ENCODE results near the gene TMEM253. TPM values are rescaled to one million over a fixed set of nuclear protein-coding genes. Genes with fewer than 3 reads are reported as not detected.

TMEM253 gene
- total RNA-seq, 1 donor: not detected

- no peaks in the 10 kb centered on the region for H3K9me3 ChIP-seq (ENCODE audit: low read depth, low read length)
- peaks cover 32% of the 10 kb centered on the region for H3K4me1 ChIP-seq (ENCODE audit: insufficient read depth, low read length)
- peak overlapping the region; percentile 89 for H3K4me2 ChIP-seq (ENCODE audit: insufficient read depth, low read length)
- H3K36me3 ChIP-seq (ENCODE audit: insufficient read depth, low read length): no peaks in the 10 kb centered on the region
- H3K27me3 ChIP-seq (ENCODE audit: insufficient read depth, low read length): no peaks in the 10 kb centered on the region
- peak overlapping the region; percentile 98 for H3K27ac ChIP-seq (ENCODE audit: low read depth, low read length)
- H2AFZ ChIP-seq (ENCODE audit: low read length): peak overlapping the region; percentile 95
- H4K20me1 ChIP-seq (ENCODE audit: insufficient read depth, low read length): no peaks in the 10 kb centered on the region
- H3K4me3 ChIP-seq (ENCODE audit: insufficient read depth, low read length): peak overlapping the region; percentile 84
- TF ChIP-seq CTCF (IDR thresholded peaks at IDR 0.05; ENCODE audit: extremely low read depth, low read depth, low read length): peak; percentile 98
- DNase-seq (ENCODE audit: insufficient read length, low spot score, missing footprints): peak; percentile 94
- no peaks in the 10 kb centered on the region for H3K79me2 ChIP-seq (ENCODE audit: insufficient read depth, low read length)
Observed at GRCh38 chr14:21104448-21105060, 3.7 kb downstream of the TMEM253 start.

- Histone ChIP-seq H3K79me2 (ENCODE audit: insufficient read depth, low read length) (no peaks in the 10 kb centered on the region), H3K9me3 (ENCODE audit: low read depth, low read length) (no peaks in the 10 kb centered on the region), H4K20me1 (ENCODE audit: insufficient read depth, low read length) (no peaks in the 10 kb centered on the region), H3K27me3 (ENCODE audit: insufficient read depth, low read length) (no peaks in the 10 kb centered on the region), H3K4me2 (ENCODE audit: insufficient read depth, low read length) (no peak overlapping the region), H2AFZ (ENCODE audit: low read length) (no peak overlapping the region), H3K4me1 (ENCODE audit: insufficient read depth, low read length) (peaks cover 32% of the 10 kb centered on the region), H3K27ac (ENCODE audit: low read depth, low read length) (no peak overlapping the region), H3K4me3 (ENCODE audit: insufficient read depth, low read length) (no peak overlapping the region), H3K36me3 (ENCODE audit: insufficient read depth, low read length) (no peaks in the 10 kb centered on the region)
- TF ChIP-seq CTCF (IDR thresholded peaks at IDR 0.05; ENCODE audit: extremely low read depth, low read depth, low read length): no peak
- DNase-seq (ENCODE audit: insufficient read length, low spot score, missing footprints): peak; percentile 31
Observed at GRCh38 chr14:21105095-21105494, 4.2 kb downstream of the TMEM253 start.

- H3K4me2 ChIP-seq (ENCODE audit: insufficient read depth, low read length): peak overlapping the region; percentile 77
- no peaks in the 10 kb centered on the region for H3K79me2 ChIP-seq (ENCODE audit: insufficient read depth, low read length)
- H3K27ac ChIP-seq (ENCODE audit: low read depth, low read length): peak overlapping the region; percentile 61
- TF ChIP-seq CTCF (IDR thresholded peaks at IDR 0.05; ENCODE audit: extremely low read depth, low read depth, low read length): no peak
- DNase-seq (ENCODE audit: insufficient read length, low spot score, missing footprints): peak; percentile 37
- no peaks in the 10 kb centered on the region for H3K9me3 ChIP-seq (ENCODE audit: low read depth, low read length)
- no peaks in the 10 kb centered on the region for H4K20me1 ChIP-seq (ENCODE audit: insufficient read depth, low read length)
- H3K27me3 ChIP-seq (ENCODE audit: insufficient read depth, low read length): no peaks in the 10 kb centered on the region
- H3K36me3 ChIP-seq (ENCODE audit: insufficient read depth, low read length): no peaks in the 10 kb centered on the region
- H3K4me3 ChIP-seq (ENCODE audit: insufficient read depth, low read length): peak overlapping the region; percentile 40
- H2AFZ ChIP-seq (ENCODE audit: low read length): peak overlapping the region; percentile 92
- H3K4me1 ChIP-seq (ENCODE audit: insufficient read depth, low read length): peaks cover 32% of the 10 kb centered on the region
Observed at GRCh38 chr14:21106176-21106497, 5.3 kb downstream of the TMEM253 start.

- H3K79me2 ChIP-seq (ENCODE audit: insufficient read depth, low read length): no peaks in the 10 kb centered on the region
- peak overlapping the region; percentile 40 for H3K4me3 ChIP-seq (ENCODE audit: insufficient read depth, low read length)
- peak overlapping the region; percentile 61 for H3K27ac ChIP-seq (ENCODE audit: low read depth, low read length)
- H3K9me3 ChIP-seq (ENCODE audit: low read depth, low read length): no peaks in the 10 kb centered on the region
- no peaks in the 10 kb centered on the region for H4K20me1 ChIP-seq (ENCODE audit: insufficient read depth, low read length)
- H3K4me2 ChIP-seq (ENCODE audit: insufficient read depth, low read length): peak overlapping the region; percentile 77
- H3K36me3 ChIP-seq (ENCODE audit: insufficient read depth, low read length): no peaks in the 10 kb centered on the region
- DNase-seq (ENCODE audit: insufficient read length, low spot score, missing footprints): peak; percentile 83
- peaks cover 32% of the 10 kb centered on the region for H3K4me1 ChIP-seq (ENCODE audit: insufficient read depth, low read length)
- no peak for TF ChIP-seq CTCF (IDR thresholded peaks at IDR 0.05; ENCODE audit: extremely low read depth, low read depth, low read length)
- peak overlapping the region; percentile 92 for H2AFZ ChIP-seq (ENCODE audit: low read length)
- H3K27me3 ChIP-seq (ENCODE audit: insufficient read depth, low read length): no peaks in the 10 kb centered on the region
Observed at GRCh38 chr14:21106498-21107282, 5.8 kb downstream of the TMEM253 start.
